Left ventricle myocardium inferior (tissue), 1 donor: ENCODE data around the gene PABPC1L. TPM values are rescaled to one million over a fixed set of nuclear protein-coding genes. Genes with fewer than 3 reads are reported as not detected.

Experiments
- DNase-seq: peaks from one replicate; pipeline ENCODE4 v3.0.0-alpha.2; 2020
- H3K27ac ChIP-seq: fragments of 200-600 bp; replicated peaks from 2 replicates; pipeline ENCODE4 v1.8.0; 2021
- H3K27me3 ChIP-seq: fragments of 200-600 bp; 2 replicates; pipeline ENCODE4 v1.8.0; 2021; ENCODE audit warnings: low read depth
- H3K36me3 ChIP-seq: fragments of 200-600 bp; 2 replicates; pipeline ENCODE4 v1.8.0; 2021
- H3K4me1 ChIP-seq: fragments of 200-600 bp; 2 replicates; pipeline ENCODE4 v1.8.0; 2021
- H3K4me3 ChIP-seq: fragments of 200-600 bp; 2 replicates; pipeline ENCODE4 v1.8.0; 2021; ENCODE audit warnings: mild to moderate bottlenecking, moderate library complexity
- H3K9me3 ChIP-seq: fragments of 200-600 bp; replicated peaks from 2 replicates; pipeline ENCODE4 v1.8.0; 2021
- intact Hi-C: fragments of 100-400 bp; cut with micrococcal nuclease; formaldehyde crosslinking; loops from one replicate; pipeline ENCODE4 v1.11.0; 2022
- total RNA-seq: library from RNA; stranded (reverse); fragmentation: NEBNext Ultra II Directional; extraction: Animal tissue kit (Norgen Biotek cat#: 25700); gene quantifications from one replicate; pipeline ENCODE4 v1.2.1, GENCODE V29; 2021
- TF ChIP-seq, protein P1 (sequence below): fragments of 200-600 bp; IDR thresholded peaks from 2 replicates; pipeline ENCODE4 v1.8.0; 2021; ENCODE audit warnings: antibody characterized with exemption, mild to moderate bottlenecking, borderline replicate concordance
- donor health status: DM: no; HTN: yes; CAD: no; lungs with severe emphysema.

PABPC1L gene
- total RNA-seq, 1 donor from 2014 or later: 2.4 TPM

DNA sequence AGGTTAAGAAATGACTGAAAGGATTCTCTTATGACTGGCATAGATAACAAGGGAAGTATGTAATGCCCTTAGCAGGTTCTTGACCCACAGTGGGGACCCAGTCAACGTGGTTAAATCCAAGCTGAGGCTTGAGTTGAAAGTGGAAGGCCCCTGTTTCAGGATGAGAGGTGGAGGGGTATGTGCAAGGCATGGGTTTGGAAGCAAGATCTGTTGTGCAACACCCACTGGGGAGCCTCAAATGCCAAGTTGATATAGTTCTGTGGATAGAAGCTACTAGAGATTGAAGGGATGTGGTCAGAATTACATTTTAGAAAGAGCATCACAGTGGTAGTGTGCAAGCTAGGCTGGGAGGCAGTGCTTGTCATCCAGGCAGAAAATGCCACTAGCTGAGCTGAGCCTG, 5.1 kb downstream of the PABPC1L start:
- H3K4me1 ChIP-seq: peaks cover 4% of the 10 kb centered on the region
- intact Hi-C loops: no loop called here
- TF ChIP-seq, protein P1, sequence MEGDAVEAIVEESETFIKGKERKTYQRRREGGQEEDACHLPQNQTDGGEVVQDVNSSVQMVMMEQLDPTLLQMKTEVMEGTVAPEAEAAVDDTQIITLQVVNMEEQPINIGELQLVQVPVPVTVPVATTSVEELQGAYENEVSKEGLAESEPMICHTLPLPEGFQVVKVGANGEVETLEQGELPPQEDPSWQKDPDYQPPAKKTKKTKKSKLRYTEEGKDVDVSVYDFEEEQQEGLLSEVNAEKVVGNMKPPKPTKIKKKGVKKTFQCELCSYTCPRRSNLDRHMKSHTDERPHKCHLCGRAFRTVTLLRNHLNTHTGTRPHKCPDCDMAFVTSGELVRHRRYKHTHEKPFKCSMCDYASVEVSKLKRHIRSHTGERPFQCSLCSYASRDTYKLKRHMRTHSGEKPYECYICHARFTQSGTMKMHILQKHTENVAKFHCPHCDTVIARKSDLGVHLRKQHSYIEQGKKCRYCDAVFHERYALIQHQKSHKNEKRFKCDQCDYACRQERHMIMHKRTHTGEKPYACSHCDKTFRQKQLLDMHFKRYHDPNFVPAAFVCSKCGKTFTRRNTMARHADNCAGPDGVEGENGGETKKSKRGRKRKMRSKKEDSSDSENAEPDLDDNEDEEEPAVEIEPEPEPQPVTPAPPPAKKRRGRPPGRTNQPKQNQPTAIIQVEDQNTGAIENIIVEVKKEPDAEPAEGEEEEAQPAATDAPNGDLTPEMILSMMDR: no peak
- H3K9me3 ChIP-seq: no peaks in the 10 kb centered on the region
- H3K36me3 ChIP-seq: peaks cover 4% of the 10 kb centered on the region
- no peak overlapping the region for H3K4me3 ChIP-seq
- H3K27ac ChIP-seq: no peak overlapping the region
- DNase-seq: no peak
- no peaks in the 10 kb centered on the region for H3K27me3 ChIP-seq

DNA sequence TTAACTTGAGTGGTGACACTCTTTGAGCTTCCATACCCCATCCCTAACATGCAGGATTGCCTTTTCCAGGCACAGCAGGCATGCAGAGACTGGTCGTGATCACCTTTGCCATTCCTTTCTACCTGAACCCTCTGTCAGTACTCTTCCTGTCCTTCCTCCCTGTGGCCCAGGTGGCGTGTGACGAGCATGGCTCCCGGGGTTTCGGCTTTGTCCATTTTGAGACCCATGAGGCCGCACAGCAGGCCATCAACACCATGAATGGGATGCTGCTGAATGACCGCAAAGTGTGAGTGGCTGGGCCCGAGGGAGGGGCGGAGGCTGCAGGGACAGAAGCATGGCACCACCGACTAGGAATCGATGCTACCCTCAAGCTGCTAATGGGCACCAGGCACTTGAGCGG, 6.7 kb downstream of the PABPC1L start:
- TF ChIP-seq, protein P1: no peak
- H3K9me3 ChIP-seq: no peaks in the 10 kb centered on the region
- no peak overlapping the region for H3K27ac ChIP-seq
- intact Hi-C loops: no loop called here
- no peaks in the 10 kb centered on the region for H3K4me1 ChIP-seq
- H3K27me3 ChIP-seq: no peaks in the 10 kb centered on the region
- no peak for DNase-seq
- H3K4me3 ChIP-seq: no peak overlapping the region
- H3K36me3 ChIP-seq: peaks cover 4% of the 10 kb centered on the region

DNA sequence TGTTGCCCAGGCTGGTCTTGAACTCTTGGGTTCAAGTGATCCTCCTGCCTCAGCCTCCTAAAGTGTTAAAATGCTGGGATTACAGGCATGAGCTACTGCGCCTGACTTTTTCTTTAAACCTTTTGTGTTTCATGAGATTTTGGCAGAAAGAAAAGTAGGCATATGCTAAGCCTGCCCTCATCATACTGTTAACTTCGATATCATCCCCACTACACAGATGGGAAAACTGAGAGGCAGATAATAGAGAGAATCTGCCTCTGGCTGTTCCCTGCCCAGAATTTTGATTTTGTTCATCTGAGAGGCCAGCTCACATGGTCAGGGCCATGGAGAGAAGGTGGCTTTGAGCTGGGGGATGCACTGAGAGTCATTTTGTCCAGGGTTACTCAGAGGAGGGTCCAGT, 7.5 kb downstream of the PABPC1L start:
- Histone ChIP-seq H3K4me3 (no peak overlapping the region), H3K27ac (no peak overlapping the region), H3K4me1 (no peaks in the 10 kb centered on the region), H3K9me3 (no peaks in the 10 kb centered on the region), H3K27me3 (no peaks in the 10 kb centered on the region), H3K36me3 (peaks cover 4% of the 10 kb centered on the region)
- intact Hi-C loops: no loop called here
- DNase-seq: no peak
- TF ChIP-seq, protein P1: no peak

DNA sequence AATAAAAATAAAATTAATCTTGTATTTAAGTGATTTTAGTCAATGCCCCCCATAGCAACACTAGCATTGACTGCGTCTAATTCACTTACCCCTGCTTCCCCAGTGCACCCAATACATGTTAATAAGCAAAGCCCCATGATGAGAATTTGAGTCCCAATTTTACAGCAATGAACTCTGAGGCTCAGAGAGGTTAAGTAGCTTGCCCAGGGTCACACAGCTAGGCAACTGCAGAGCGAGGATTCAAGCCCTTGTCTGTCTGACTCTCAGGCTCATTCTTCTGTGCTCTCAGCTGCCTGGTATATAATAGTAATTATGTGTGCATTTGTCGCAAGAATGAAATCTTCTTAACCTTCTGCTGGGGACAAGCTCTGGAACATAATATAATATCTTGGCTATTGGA, 8.5 kb downstream of the PABPC1L start:
- no peak overlapping the region for H3K27ac ChIP-seq
- TF ChIP-seq, protein P1: no peak
- no peaks in the 10 kb centered on the region for H3K9me3 ChIP-seq

GRCh38 chr20:44918761-44919160, 8.9 kb downstream of the PABPC1L start:
- TF ChIP-seq, protein P1: no peak
- intact Hi-C loops: no loop called here
- no peak overlapping the region for H3K4me3 ChIP-seq
- DNase-seq: no peak
- H3K4me1 ChIP-seq: no peaks in the 10 kb centered on the region
- no peaks in the 10 kb centered on the region for H3K9me3 ChIP-seq
- H3K27me3 ChIP-seq: no peaks in the 10 kb centered on the region
- no peak overlapping the region for H3K27ac ChIP-seq
- H3K36me3 ChIP-seq: peaks cover 7% of the 10 kb centered on the region

More for the DNA sequence above, 8.5 kb downstream of the PABPC1L start:
- H3K4me1 ChIP-seq: no peaks in the 10 kb centered on the region
- no peaks in the 10 kb centered on the region for H3K27me3 ChIP-seq
- peaks cover 4% of the 10 kb centered on the region for H3K36me3 ChIP-seq
- intact Hi-C loops: no loop called here
- DNase-seq: no peak
- H3K4me3 ChIP-seq: no peak overlapping the region

GRCh38 chr20:44921447-44921846, 11.6 kb downstream of the PABPC1L start:
- DNase-seq: no peak
- no peaks in the 10 kb centered on the region for H3K4me1 ChIP-seq
- H3K9me3 ChIP-seq: no peaks in the 10 kb centered on the region
- no peak overlapping the region for H3K4me3 ChIP-seq
- TF ChIP-seq, protein P1: no peak
- H3K27ac ChIP-seq: no peak overlapping the region
- intact Hi-C loops: no loop called here
- peaks cover 7% of the 10 kb centered on the region for H3K36me3 ChIP-seq
- no peaks in the 10 kb centered on the region for H3K27me3 ChIP-seq
